Suprapubic skin (tissue), 4 donors: ENCODE measurements around the gene ACTL6A. TPM values are rescaled to one million over a fixed set of nuclear protein-coding genes. Genes with fewer than 3 reads are reported as not detected.

Experiments
- total RNA-seq, 4 donors: library from RNA; depleted of rRNA; stranded (reverse); fragments of >200 nt; gene quantifications; one replicate each; pipeline ENCODE4 v1.1.0, GENCODE V29; 2016

The ACTL6A gene
- total RNA-seq, 4 donors from 2014 or later, result 46.3 to 74.8 (median 69.5) TPM

Other genes with a start within 250 kb of the ACTL6A start
- gene ZNF639, start 239.9 kb upstream of the ACTL6A start, total RNA-seq, result 10 to 100 TPM; 14.7 to 39.6 (median 32.2) TPM
- 10 to 100 TPM; 32.7 to 97.0 (median 39.5) TPM for gene MFN1, start 215.2 kb upstream of the ACTL6A start, total RNA-seq
- gene GNB4, start 111.5 kb upstream of the ACTL6A start, total RNA-seq, result 10 to 100 TPM; 70.5 to 91.1 (median 83.4) TPM
- gene MRPL47, start 41.7 kb downstream of the ACTL6A start, total RNA-seq, result 10 to 100 TPM in 3 of 4 donors, 1 to 10 TPM in 1; 9.6 to 14.5 (median 12.1) TPM
- gene NDUFB5, start 41.9 kb downstream of the ACTL6A start, total RNA-seq, result 10 to 100 TPM; 44.8 to 75.9 (median 60.9) TPM
- gene USP13, start 90.1 kb downstream of the ACTL6A start, total RNA-seq, result 1 to 10 TPM; 2.3 to 8.3 (median 5.8) TPM